Endothelial cell of umbilical vein (primary cell): ENCODE data around the gene UHRF1. TPM values are rescaled to one million over a fixed set of nuclear protein-coding genes. Genes with fewer than 3 reads are reported as not detected.

Experiments used
- BruUV-seq: library from RNA; stranded (reverse); fragments of 400-500 nt; replicated peaks from 2 replicates; lab custom pipeline; 2021; lab: Mats Ljungman, UMichigan
- CTCF ChIA-PET: fragments of 300-600, 350-600 bp; sonication (Branson Sonifier 250); formaldehyde crosslinking; loops from one replicate; lab custom pipeline; 2021; ENCODE audit warnings: antibody characterized with exemption, inconsistent platforms; lab: Charles Lee
- POLR2A ChIA-PET: fragments of 300-600, 350-600 bp; sonication (Branson Sonifier 250); formaldehyde crosslinking; loops from one replicate; lab custom pipeline; 2021; ENCODE audit warnings: antibody characterized with exemption, inconsistent platforms; lab: Charles Lee
- DNase-seq: peaks from one replicate; pipeline ENCODE4 v3.0.0-alpha.2; 2011; ENCODE audit warnings: low read depth, low spot score
- FAIRE-seq: peaks from 2 replicates; lab custom pipeline; 2011; peaks lifted over from hg19 to GRCh38; lab: Jason Lieb, UNC
- H2AFZ ChIP-seq: 2 replicates; pipeline ENCODE4 v1.6.0; 2012; ENCODE audit warnings: low read depth, low read length, control low read depth, inconsistent platforms
- H3K27ac ChIP-seq: 2 replicates; pipeline ENCODE4 v1.5.1; 2011; ENCODE audit warnings: low read depth, mild to moderate bottlenecking, control low read depth, low read length, moderate library complexity; ENCODE audit not compliant: insufficient read depth
- H3K27me3 ChIP-seq, 2 experiments: 2 replicates each; pipeline versions ENCODE4 v1.6.0 to v1.6.1; 2011; ENCODE audit warnings: low read length in 2 of 2, mixed read lengths in 1 of 2; ENCODE audit not compliant: control insufficient read depth in 2 of 2, insufficient read depth in 2 of 2
- H3K36me3 ChIP-seq, 2 experiments: 2 replicates in 1 of 2; 3 replicates in 1 of 2; pipeline ENCODE4 v1.5.1; 2011; ENCODE audit warnings: low read length in 2 of 2, mild to moderate bottlenecking in 1 of 2, moderate library complexity in 1 of 2; ENCODE audit not compliant: control insufficient read depth in 2 of 2, insufficient read depth in 2 of 2; ENCODE audit errors: extremely low read depth in 1 of 2
- H3K4me1 ChIP-seq: 3 replicates; pipeline ENCODE4 v1.5.1; 2011; ENCODE audit warnings: mild to moderate bottlenecking, low read length; ENCODE audit not compliant: control insufficient read depth, insufficient read depth; ENCODE audit errors: extremely low read depth
- H3K4me2 ChIP-seq: 2 replicates; pipeline ENCODE4 v1.6.1; 2011; ENCODE audit warnings: low read length, control low read depth, mixed read lengths; ENCODE audit not compliant: insufficient read depth
- H3K4me3 ChIP-seq, 3 experiments: fragments of 200-600 bp in 1 of 3; sonication (generic), shearing (Covaris generic) in 1 of 3; replicated peaks in 1 of 3; 2 replicates each; pipeline ENCODE4 v1.5.1; 2011 to 2016; ENCODE audit warnings: control low read depth in 3 of 3, low read length in 3 of 3, mild to moderate bottlenecking in 2 of 3, inconsistent platforms in 1 of 3, low read depth in 1 of 3, moderate library complexity in 1 of 3; ENCODE audit not compliant: insufficient read depth in 1 of 3
- H3K79me2 ChIP-seq: 2 replicates; pipeline ENCODE4 v1.6.0; 2012; ENCODE audit warnings: low read length, inconsistent platforms; ENCODE audit not compliant: control insufficient read depth, insufficient read depth
- H3K9ac ChIP-seq: replicated peaks from 2 replicates; pipeline ENCODE3; 2011; ENCODE audit warnings: low read length, control low read depth; ENCODE audit not compliant: insufficient read depth; ENCODE audit errors: extremely low read depth
- H3K9me1 ChIP-seq: replicated peaks from 3 replicates; pipeline ENCODE4 v1.6.0; 2011; ENCODE audit warnings: mild to moderate bottlenecking, low read length; ENCODE audit not compliant: control insufficient read depth, insufficient read depth; ENCODE audit errors: extremely low read depth
- H3K9me3 ChIP-seq: replicated peaks from 2 replicates; pipeline ENCODE4 v1.5.1; 2012; ENCODE audit warnings: low read length, inconsistent platforms; ENCODE audit not compliant: control insufficient read depth, insufficient read depth
- H4K20me1 ChIP-seq: replicated peaks from 2 replicates; pipeline ENCODE3; 2011; ENCODE audit warnings: mild to moderate bottlenecking, low read length; ENCODE audit not compliant: control insufficient read depth, insufficient read depth; ENCODE audit errors: extremely low read depth
- CTCF ChIP-seq, 2 donors: IDR thresholded peaks; 1 replicate in 1 of 2; 2 replicates in 1 of 2; pipeline ENCODE4 v1.5.1; 2011; ENCODE audit warnings: low read length in 2 of 2, mild to moderate bottlenecking in 2 of 2, moderate library complexity in 2 of 2, control low read depth in 1 of 2, inconsistent platforms in 1 of 2, low read depth in 1 of 2; ENCODE audit not compliant: insufficient read depth in 1 of 2; ENCODE audit errors: extremely low read depth in 1 of 2
- EZH2 ChIP-seq: IDR thresholded peaks from 2 replicates; pipeline ENCODE4 v1.6.1; 2012; ENCODE audit warnings: borderline replicate concordance, low read depth, mild to moderate bottlenecking, moderate library complexity, low read length, inconsistent platforms; ENCODE audit not compliant: severe bottlenecking
- FOS ChIP-seq: IDR thresholded peaks from 2 replicates; pipeline ENCODE4 v1.6.1; 2011; ENCODE audit warnings: mild to moderate bottlenecking, low read length, moderate library complexity, borderline replicate concordance; ENCODE audit not compliant: insufficient read depth
- GATA2 ChIP-seq: IDR thresholded peaks from 2 replicates; pipeline ENCODE4 v1.7.0; 2011; ENCODE audit warnings: low read depth, mild to moderate bottlenecking, moderate library complexity, mixed read lengths, low read length; ENCODE audit not compliant: insufficient read length, insufficient read depth
- MYC ChIP-seq: IDR thresholded peaks from one replicate; pipeline ENCODE4 v1.6.1; 2011; ENCODE audit warnings: mild to moderate bottlenecking, low read depth, low read length
- POLR2A ChIP-seq: IDR thresholded peaks from 2 replicates; pipeline ENCODE4 v1.6.1; 2012; ENCODE audit warnings: low read depth, mild to moderate bottlenecking, control low read depth, low read length
- POLR2AphosphoS5 ChIP-seq: IDR thresholded peaks from 2 replicates; pipeline ENCODE4 v1.6.1; 2012; ENCODE audit warnings: low read depth, mild to moderate bottlenecking, control low read depth, low read length, moderate library complexity; ENCODE audit not compliant: insufficient read depth
- dilution Hi-C: fragments of 300-500 bp; cut with MboI; formaldehyde crosslinking; loops from one replicate; pipeline ENCODE4 v1.15.0; 2019; ENCODE audit warnings: low sequenced_read_pairs; ENCODE audit not compliant: extremely low pct_ligation_motif_present
- intact Hi-C: fragments of 100-400 bp; cut with micrococcal nuclease; formaldehyde crosslinking; loops from one replicate; pipeline ENCODE4 v1.10.0; 2022
- polyA plus RNA-seq, 4 experiments: library from polyadenylated mRNA; depleted of rRNA in 3 of 4; stranded (reverse) in 3 of 4; unstranded in 1 of 4; fragments of >200 nt; gene quantifications; 2 replicates each; pipeline versions ENCODE4 v1.2.1 to v1.2.3, GENCODE V29; 2011 to 2012; ENCODE audit warnings: missing spikeins in 1 of 4
- total RNA-seq: library from RNA; stranded (reverse); gene quantifications from 2 replicates; pipeline ENCODE4 v1.2.3, GENCODE V29; 2021
- TF ChIP-seq, protein P1 (sequence below): IDR thresholded peaks from 2 replicates; pipeline ENCODE4 v1.6.1; 2011; ENCODE audit not compliant: insufficient read depth, insufficient read length

Gene UHRF1
- total and polyA plus RNA-seq, 2 donors (not counting 3 experiments of a cell fraction or from before 2014, with no cell fraction given) = 13.3 to 76.8 TPM

DNA sequence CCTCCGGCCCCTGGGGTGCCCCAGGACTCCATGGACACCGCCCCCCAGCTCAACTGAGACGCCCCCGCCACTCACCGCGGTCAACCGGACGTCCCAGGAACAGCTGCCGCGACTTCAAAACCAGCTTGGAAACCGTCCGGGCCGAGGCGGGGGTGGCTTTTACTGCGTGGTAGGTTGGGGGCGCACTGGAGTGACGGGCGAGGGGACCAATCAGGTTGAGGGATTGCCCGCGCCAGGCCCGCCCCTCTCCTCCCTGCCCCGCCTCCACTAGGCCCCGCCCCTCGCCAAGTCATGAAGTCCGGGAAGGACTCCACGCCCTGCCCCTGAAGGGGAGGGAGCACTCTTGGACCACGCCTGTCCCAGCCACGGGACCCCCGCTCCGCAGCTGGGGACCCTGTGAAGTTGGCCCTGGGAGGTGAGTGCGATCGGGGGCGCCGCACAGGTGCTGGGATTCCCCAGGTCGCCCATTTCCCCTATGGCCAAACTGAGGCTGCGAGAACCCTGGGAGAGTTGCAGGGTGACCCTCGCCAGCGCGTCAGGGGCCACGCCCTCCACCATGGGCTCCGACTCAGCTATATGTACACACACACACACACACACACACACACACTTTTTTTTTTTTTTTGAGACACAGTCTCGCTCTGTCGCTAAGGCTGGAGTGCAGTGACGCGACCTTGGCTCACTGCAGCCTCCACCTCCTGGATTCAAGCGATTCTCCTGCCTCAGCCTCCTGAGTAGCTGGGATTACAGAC, 41.6 kb upstream of the UHRF1 start, which contains the start of gene PLIN3:
Gene PLIN3 (minus strand): TSS at position 134 of the 752 bp plus-strand sequence. CDS start 6,273 bp downstream, outside the sequence.
- Histone ChIP-seq H3K27ac (peak within 1 kb of the TSS; percentile 49), H4K20me1 (no peaks in the 10 kb centered on the region), H3K4me1 (peaks cover 6% of the 10 kb centered on the region), H3K4me3 (peak within 1 kb of the TSS; percentile 70 to 95 (median 92)), H3K79me2 (peaks cover 31% of the 10 kb centered on the region), H3K36me3 (no peaks in the 10 kb centered on the region), H3K9ac (peak within 1 kb of the TSS; percentile 70), H3K27me3 (no peaks in the 10 kb centered on the region), H3K4me2 (peak within 1 kb of the TSS; percentile 61), H3K9me1 (no peaks in the 10 kb centered on the region), H3K9me3 (no peaks in the 10 kb centered on the region), H2AFZ (peak within 1 kb of the TSS; percentile 77)
- ChIA-PET POLR2A (interaction anchor here (0.6 to 1.3 kb wide), 4 partner anchors 45 to 150 kb away, joined by 3 to 8 read pairs (median 4); partner anchors contain the start of gene KDM4B), CTCF (interaction anchor here (0.6 to 11.1 kb wide), 13 partner anchors 8 to 669 kb away, joined by 3 to 176 read pairs (median 4); partner anchors contain the start of genes FEM1A and UHRF1)
- TSS peak; percentile 19 for BruUV-seq
- intact Hi-C loops = loop anchor here (1.0 to 5.0 kb wide), 3 partner anchors 43 to 145 kb away; partner anchors contain the start of gene DPP9
- FAIRE-seq (peak; percentile 97), DNase-seq (peak; percentile 98)
- dilution Hi-C loops = no loop called here
- TF ChIP-seq MYC (no peak), GATA2 (no peak), FOS (no peak), EZH2 (no peak), POLR2AphosphoS5 (peak; percentile 56), CTCF (IDR thresholded peaks at IDR 0.05; ENCODE audit: extremely low read depth in 1 of 2, insufficient read depth in 1 of 2, low read depth in 1 of 2, low read length in 2 of 2) (no peak), POLR2A (peak; percentile 43)
- TF ChIP-seq, protein P1, sequence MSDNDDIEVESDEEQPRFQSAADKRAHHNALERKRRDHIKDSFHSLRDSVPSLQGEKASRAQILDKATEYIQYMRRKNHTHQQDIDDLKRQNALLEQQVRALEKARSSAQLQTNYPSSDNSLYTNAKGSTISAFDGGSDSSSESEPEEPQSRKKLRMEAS = no peak
